WTC11 (cell line): ENCODE measurements around the gene CCDC92.

Source experiments
- CTCF ChIP-seq: fragments of 200-600 bp; IDR thresholded peaks from 2 replicates; pipeline ENCODE4 v1.8.0; 2022; ENCODE audit warnings: antibody characterized with exemption
- PREB ChIP-seq: sonication (generic); formaldehyde crosslinking; IDR thresholded peaks from 2 replicates; pipeline ENCODE4 v1.8.1; 2022; ENCODE audit warnings: mild to moderate bottlenecking, missing genetic modification reagents, moderate library complexity, borderline replicate concordance

- no peak for TF ChIP-seq PREB (CRISPR knock-in tag)
- no peak for TF ChIP-seq CTCF
Measured at GRCh38 chr12:123972457-123973401, at the start of gene CCDC92, which contains the start of gene ZNF664.
